ENCODE measurements around the gene ANO2.

DNA sequence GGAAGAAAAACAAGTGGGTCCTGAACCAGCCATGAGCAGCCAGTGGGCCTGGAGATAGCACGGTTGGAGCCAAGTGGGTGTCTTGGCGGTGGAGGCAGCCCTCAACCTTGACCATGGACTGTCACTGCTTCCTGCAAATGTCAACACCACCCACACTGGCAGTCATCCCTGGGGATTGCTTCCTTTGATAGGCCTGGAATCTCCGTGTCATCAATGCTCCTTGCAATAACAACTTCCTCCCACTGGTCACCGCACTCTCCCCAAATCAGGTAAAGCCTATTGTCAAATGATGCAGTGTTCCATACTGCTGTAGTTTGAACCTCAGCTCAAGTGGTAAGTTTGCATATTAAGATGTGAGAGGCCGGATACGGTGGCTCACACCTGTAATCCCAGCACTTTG is 384.0 kb downstream of the ANO2 start:
- no peak for TF ChIP-seq EZH2phosphoT487 (IDR thresholded peaks at IDR 0.05; ENCODE audit: borderline replicate concordance, low read length)
- no peak for TF ChIP-seq CTCF (IDR thresholded peaks at IDR 0.05; ENCODE audit: low read depth, low read length, poor library complexity, severe bottlenecking)

All from DOHH2 (cell line).